Epithelial cell of esophagus (primary cell): ENCODE data around the gene FOXK1.
"Not testable (repeated sequence)": the region's sequence is repeated elsewhere in the genome, so short reads cannot be mapped to it uniquely, and the experiment has no call there.

Experiments used
- DNase-seq: peaks from one replicate; pipeline ENCODE4 v3.0.0; 2010; ENCODE audit warnings: low read depth
- H3K4me3 ChIP-seq: 2 replicates; pipeline ENCODE4 v1.5.1; 2011; ENCODE audit warnings: mild to moderate bottlenecking, low read length, control low read depth
- CTCF ChIP-seq: IDR thresholded peaks from 2 replicates; pipeline ENCODE4 v1.5.1; 2011; ENCODE audit warnings: low read depth, mild to moderate bottlenecking, low read length, control low read depth, inconsistent platforms; ENCODE audit not compliant: insufficient read depth; ENCODE audit errors: missing control alignments

FOXK1 gene

GRCh38 chr7:4799508-4800268, 117.6 kb downstream of the FOXK1 start:
- TF ChIP-seq CTCF = no peak

GRCh38 chr7:4800487-4800886, 118.4 kb downstream of the FOXK1 start:
- H3K4me3 ChIP-seq = no peak overlapping the region
- no peak for DNase-seq
- TF ChIP-seq CTCF = no peak

More at GRCh38 chr7:4799508-4800268, 117.6 kb downstream of the FOXK1 start:
- H3K4me3 ChIP-seq = no peak overlapping the region
- DNase-seq = peak; percentile 16

GRCh38 chr7:4800926-4801838, 119.1 kb downstream of the FOXK1 start:
- no peak for DNase-seq
- no peak for TF ChIP-seq CTCF
- H3K4me3 ChIP-seq = no peak overlapping the region

GRCh38 chr7:4801839-4802231, 119.7 kb downstream of the FOXK1 start:
- TF ChIP-seq CTCF = no peak
- H3K4me3 ChIP-seq = no peak overlapping the region
- no peak for DNase-seq

GRCh38 chr7:4802577-4802976, 120.5 kb downstream of the FOXK1 start:
- DNase-seq, H3K4me3 ChIP-seq: not testable (repeated sequence)

- H3K4me3 ChIP-seq = no peak overlapping the region
- no peak for DNase-seq
- TF ChIP-seq CTCF = no peak
These were observed 121.5 kb downstream of the FOXK1 start for GRCh38 chr7:4803397-4804241.
